HUES64 (cell line): Measurements from ENCODE around the gene ARFGEF3.

Experiments used
- H3K27ac ChIP-seq: 2 replicates; pipeline ENCODE4 v1.7.0; 2013; ENCODE audit warnings: low read depth, low read length, inconsistent platforms
- H3K27me3 ChIP-seq: 2 replicates; pipeline ENCODE4 v1.6.1; 2013; ENCODE audit warnings: mild to moderate bottlenecking, low read length; ENCODE audit not compliant: insufficient read depth
- H3K36me3 ChIP-seq: 2 replicates; pipeline ENCODE4 v1.6.1; 2013; ENCODE audit warnings: mild to moderate bottlenecking, low read length; ENCODE audit not compliant: insufficient read depth
- H3K4me1 ChIP-seq: 2 replicates; pipeline ENCODE4 v1.6.1; 2013; ENCODE audit warnings: mild to moderate bottlenecking, low read length, moderate library complexity; ENCODE audit not compliant: insufficient read depth
- H3K4me3 ChIP-seq: 2 replicates; pipeline ENCODE4 v1.5.1; 2013; ENCODE audit warnings: mild to moderate bottlenecking, low read length, moderate library complexity
- H3K9ac ChIP-seq: 2 replicates; pipeline ENCODE4 v1.6.1; 2013; ENCODE audit warnings: mild to moderate bottlenecking, low read depth, low read length
- H3K9me3 ChIP-seq: 2 replicates; pipeline ENCODE4 v1.6.1; 2013; ENCODE audit warnings: low read depth, low read length; ENCODE audit not compliant: insufficient read depth
- WGBS: fragments of 150-250, 120-280 bp; methylation state at CpG from one replicate; pipeline ENCODE4 v1.1.7; 2013; ENCODE audit warnings: missing lambda C conversion rate; 5-methylcytosine and 5-hydroxymethylcytosine counted together

Gene ARFGEF3

DNA sequence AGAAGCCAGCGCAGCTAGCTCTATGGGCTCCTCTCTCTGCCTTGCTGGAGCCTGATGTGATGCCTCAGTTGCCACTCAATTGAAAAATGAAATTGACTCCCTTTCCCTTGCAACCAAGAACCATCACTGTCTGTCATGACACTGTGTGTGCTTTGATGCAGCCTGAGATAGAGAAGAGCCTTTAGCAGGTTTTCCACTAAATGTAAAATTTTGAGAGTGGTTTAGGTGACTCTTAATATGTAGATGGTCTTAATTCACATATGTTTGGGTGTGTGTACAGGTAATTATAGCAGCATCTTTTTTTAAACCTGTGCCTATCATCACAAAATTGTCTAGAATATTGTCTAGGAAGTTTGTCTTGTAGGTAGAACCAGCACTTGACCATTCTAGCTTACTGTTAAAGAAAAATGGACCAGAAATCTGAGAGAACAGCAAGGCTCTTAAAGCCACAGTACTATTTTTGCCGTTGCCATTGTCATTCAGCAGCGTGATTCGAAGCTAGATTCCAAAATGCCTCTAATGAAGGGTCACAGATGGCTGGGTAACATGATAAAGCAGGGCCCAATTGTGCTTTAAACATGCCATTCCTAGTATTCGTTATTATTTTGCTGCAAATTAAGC, 1.3 kb downstream of the ARFGEF3 start:
- no peaks in the 10 kb centered on the region for H3K9me3 ChIP-seq
- H3K4me1 ChIP-seq = peaks cover 19% of the 10 kb centered on the region
- H3K4me3 ChIP-seq = peak overlapping the region; percentile 87
- H3K9ac ChIP-seq = no peak overlapping the region
- no peak overlapping the region for H3K27ac ChIP-seq
- H3K27me3 ChIP-seq = peaks cover 44% of the 10 kb centered on the region
- WGBS = 53% methylated on average over 5 of the region's 5 CpGs
- no peaks in the 10 kb centered on the region for H3K36me3 ChIP-seq

GRCh38 chr6:138175596-138175995, 13.9 kb downstream of the ARFGEF3 start:
- Histone ChIP-seq H3K9ac (no peak overlapping the region), H3K4me1 (peaks cover 3% of the 10 kb centered on the region; the same call in 1 of the 2 replicates), H3K9me3 (peaks cover 12% of the 10 kb centered on the region; the same call in 1 of the 2 replicates), H3K4me3 (no peak overlapping the region), H3K27ac (no peak overlapping the region), H3K36me3 (peaks cover 6% of the 10 kb centered on the region), H3K27me3 (no peaks in the 10 kb centered on the region)
- WGBS = 93% methylated on average over 2 of the region's 2 CpGs

DNA sequence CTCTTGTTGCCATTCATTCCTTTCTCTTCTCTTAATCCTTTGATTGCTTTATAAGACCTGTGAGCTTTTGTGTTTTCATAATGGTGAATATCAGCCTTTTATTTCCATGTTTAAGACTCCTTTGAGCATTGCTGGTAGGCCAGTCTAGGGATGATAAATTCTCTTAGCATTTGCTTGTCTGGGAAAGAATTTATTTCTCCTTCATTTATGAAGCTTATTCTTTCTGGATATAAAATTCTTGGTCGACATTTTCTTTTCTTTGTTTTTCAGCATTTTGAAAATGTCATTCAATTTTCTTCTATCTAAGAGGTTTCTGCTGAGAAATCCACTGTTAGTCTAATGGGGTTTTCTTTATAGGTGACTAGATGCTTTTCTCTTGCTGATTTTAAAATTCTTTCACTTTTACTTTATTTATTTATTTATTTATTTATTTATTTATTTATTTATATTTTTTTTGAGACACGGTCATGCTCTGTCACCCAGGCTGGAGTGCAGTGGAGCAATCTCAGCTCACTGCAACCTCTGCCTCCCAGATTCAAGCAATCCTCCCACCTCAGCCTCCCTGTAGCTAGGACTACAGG, 15.0 kb downstream of the ARFGEF3 start:
- Histone ChIP-seq H3K4me1 (peaks cover 3% of the 10 kb centered on the region; the same call in 1 of the 2 replicates), H3K9ac (no peak overlapping the region), H3K36me3 (no peaks in the 10 kb centered on the region; the same call in 1 of the 2 replicates), H3K27ac (no peak overlapping the region), H3K4me3 (no peak overlapping the region), H3K27me3 (no peaks in the 10 kb centered on the region), H3K9me3 (peaks cover 12% of the 10 kb centered on the region; the same call in 1 of the 2 replicates)
- 92% methylated on average over 1 of the region's 2 CpGs for WGBS

DNA sequence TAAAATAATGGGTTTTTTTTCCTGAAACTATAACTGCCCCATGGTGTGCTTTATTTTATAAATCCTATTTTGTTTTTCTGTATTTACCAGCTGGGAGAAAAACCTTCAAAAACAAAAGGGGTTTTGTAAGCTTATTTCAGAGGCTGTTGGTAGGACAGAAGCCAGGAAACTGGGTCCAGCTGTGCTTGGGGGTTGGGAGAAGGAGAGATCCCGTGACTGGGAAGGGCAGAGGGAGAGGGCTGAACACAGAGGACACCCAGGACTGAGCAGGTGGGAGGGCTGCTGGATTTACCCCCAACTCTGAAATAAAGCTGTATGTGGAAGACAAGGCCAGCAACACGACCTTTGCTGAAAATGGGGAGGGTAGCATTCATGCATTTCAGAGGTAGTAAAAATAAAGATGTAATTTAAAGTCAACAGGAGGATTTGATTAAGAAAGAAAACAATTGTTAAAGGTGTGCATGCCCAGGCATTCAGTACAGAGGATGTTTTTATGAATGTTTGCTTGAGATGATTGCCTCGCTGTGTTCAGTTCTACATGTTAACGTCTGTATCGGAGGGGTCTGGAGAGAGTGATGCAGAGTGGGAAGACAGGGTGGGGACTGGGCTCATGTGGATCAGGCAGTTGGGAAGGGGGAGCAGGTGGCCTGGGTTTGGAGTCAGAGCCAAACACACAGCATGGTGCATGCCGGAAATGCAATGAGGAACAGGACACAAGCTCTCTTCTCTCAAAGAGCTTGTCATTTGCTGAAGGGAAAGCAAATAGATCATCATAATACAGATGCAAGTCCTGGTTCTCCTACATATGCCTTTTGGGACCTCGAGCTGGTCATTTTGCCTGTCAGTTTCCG, 21.4 kb downstream of the ARFGEF3 start:
- 52% methylated on average over 8 of the region's 8 CpGs for WGBS
- no peaks in the 10 kb centered on the region; the same call in 1 of the 2 replicates for H3K36me3 ChIP-seq
- H3K27ac ChIP-seq = peak overlapping the region; percentile 78
- peaks cover 29% of the 10 kb centered on the region for H3K4me1 ChIP-seq
- H3K27me3 ChIP-seq = no peaks in the 10 kb centered on the region
- no peaks in the 10 kb centered on the region for H3K9me3 ChIP-seq
- peak overlapping the region; percentile 17; the same call in 1 of the 2 replicates for H3K9ac ChIP-seq
- no peak overlapping the region for H3K4me3 ChIP-seq

GRCh38 chr6:138183790-138184134, 22.0 kb downstream of the ARFGEF3 start:
- Histone ChIP-seq H3K36me3 (no peaks in the 10 kb centered on the region; the same call in 1 of the 2 replicates), H3K9me3 (no peaks in the 10 kb centered on the region), H3K27ac (peak overlapping the region; percentile 78; the same call in 1 of the 2 replicates), H3K9ac (no peak overlapping the region), H3K27me3 (no peaks in the 10 kb centered on the region), H3K4me1 (peaks cover 34% of the 10 kb centered on the region), H3K4me3 (no peak overlapping the region)
- 87% methylated on average over 4 of the region's 4 CpGs for WGBS

GRCh38 chr6:138184230-138184629, 22.5 kb downstream of the ARFGEF3 start:
- 91% methylated on average over 3 of the region's 3 CpGs for WGBS
- Histone ChIP-seq H3K4me1 (peaks cover 34% of the 10 kb centered on the region), H3K9ac (no peak overlapping the region), H3K27ac (no peak overlapping the region), H3K36me3 (no peaks in the 10 kb centered on the region; the same call in 1 of the 2 replicates), H3K9me3 (no peaks in the 10 kb centered on the region), H3K27me3 (no peaks in the 10 kb centered on the region), H3K4me3 (no peak overlapping the region)

DNA sequence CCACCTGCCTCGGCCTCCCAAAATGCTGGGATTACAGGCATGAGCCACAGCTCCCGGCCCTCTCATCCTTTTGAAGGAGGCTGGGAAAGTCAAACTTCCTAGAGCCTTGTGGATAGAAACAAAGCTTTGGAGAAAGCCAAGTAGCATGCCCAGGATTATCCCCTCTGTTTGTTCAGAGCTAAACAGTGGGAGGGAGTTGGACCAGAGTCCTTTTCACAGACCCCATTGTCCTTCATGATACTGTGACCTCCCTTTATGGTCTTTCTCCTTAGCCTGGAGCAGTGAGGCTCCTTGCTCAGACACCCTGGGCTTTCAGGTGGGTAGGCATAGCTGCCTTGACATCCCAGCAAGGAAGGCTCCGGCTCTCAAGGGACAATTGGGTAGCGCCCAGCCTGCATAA, 25.4 kb downstream of the ARFGEF3 start:
- Histone ChIP-seq H3K27me3 (no peaks in the 10 kb centered on the region), H3K4me3 (no peak overlapping the region), H3K4me1 (peaks cover 30% of the 10 kb centered on the region), H3K36me3 (no peaks in the 10 kb centered on the region), H3K9ac (no peak overlapping the region), H3K9me3 (no peaks in the 10 kb centered on the region), H3K27ac (no peak overlapping the region)
- WGBS = 96% methylated on average over 4 of the region's 4 CpGs

DNA sequence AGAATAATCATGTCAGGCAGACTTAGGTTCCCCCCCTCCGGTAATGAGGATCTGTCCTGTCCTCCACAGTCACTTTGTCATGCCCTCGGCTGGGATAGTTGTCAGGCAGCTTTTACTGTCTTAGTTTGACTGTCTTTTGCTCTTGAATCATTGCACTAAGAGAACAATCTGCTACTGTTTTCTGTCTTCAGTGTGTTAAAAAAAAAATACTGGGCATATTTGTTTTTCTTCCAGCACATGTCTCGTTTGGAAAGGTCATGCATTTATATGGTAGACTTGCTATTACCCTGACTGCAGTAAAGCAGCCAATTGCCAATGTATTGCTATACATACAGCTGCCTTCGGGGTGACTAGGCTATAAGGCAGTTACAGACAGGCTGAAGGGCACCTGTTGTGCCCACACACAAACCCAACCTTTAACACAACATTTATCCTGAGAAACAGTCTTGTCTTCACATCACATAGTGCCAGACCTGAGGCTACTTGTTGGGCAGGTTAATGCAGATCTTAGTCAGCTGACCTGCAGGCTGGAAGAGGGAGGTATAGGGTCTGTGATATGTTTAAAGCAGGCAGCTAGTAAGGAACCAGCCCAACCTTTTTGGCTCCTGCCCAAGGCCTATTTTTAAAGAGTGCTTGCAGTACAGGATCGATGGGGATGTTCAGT, 26.7 kb downstream of the ARFGEF3 start:
- Histone ChIP-seq H3K9ac (no peak overlapping the region), H3K36me3 (no peaks in the 10 kb centered on the region), H3K4me3 (no peak overlapping the region), H3K27ac (no peak overlapping the region), H3K9me3 (no peaks in the 10 kb centered on the region), H3K27me3 (no peaks in the 10 kb centered on the region), H3K4me1 (peaks cover 25% of the 10 kb centered on the region)
- 93% methylated on average over 5 of the region's 5 CpGs for WGBS

DNA sequence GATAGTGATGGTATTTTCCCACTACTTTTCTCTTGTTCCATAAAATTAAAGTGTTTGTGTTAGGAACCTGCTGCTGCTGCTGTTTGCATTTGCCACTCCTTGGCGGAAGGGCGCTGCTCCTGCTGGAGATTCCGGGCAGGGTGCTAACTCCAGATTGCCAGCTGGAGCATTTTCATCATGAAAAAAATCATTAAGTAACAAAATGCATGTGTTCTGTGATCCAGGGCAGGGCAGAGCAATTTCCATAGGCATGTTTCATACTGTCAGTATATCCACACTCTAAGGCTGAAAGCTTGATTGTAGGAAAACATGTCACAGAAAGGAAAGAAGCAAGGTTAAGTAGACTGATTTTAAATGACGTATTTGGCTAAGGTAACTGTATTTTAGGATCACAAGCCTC, 32.5 kb downstream of the ARFGEF3 start:
- Histone ChIP-seq H3K9ac (no peak overlapping the region), H3K27me3 (no peaks in the 10 kb centered on the region), H3K4me1 (peaks cover 27% of the 10 kb centered on the region), H3K36me3 (no peaks in the 10 kb centered on the region), H3K4me3 (no peak overlapping the region), H3K27ac (no peak overlapping the region), H3K9me3 (no peaks in the 10 kb centered on the region)
- WGBS = 91% methylated on average over 4 of the region's 4 CpGs

DNA sequence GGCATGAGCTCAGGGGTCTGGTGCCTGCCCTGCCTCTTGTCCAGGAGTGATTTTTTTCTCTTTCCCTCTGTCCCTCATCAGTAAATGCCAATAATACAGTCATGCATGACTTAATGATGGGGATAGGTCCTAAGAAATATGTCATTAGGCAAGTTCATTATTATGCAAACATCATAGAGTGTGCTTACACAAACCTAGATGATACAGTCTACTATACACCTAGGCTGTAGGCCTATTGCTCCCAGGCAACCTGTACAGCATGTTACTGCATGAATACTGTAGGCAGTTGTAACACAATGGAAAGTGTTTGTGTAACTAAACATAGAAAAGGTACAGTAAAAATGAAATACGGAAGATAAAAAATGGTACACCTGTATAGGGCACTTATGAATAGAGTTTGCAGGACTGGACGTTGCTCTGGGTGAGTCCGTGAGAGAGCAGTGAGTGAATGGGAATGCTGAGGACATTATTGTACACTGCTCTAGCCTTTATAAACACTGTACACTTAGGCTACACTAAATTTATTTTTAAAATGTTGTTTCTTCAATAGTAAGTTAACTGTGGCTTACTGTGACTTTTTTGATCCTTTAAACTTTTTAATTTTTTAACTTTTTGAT, 34.5 kb downstream of the ARFGEF3 start:
- Histone ChIP-seq H3K27me3 (no peaks in the 10 kb centered on the region), H3K4me3 (no peak overlapping the region), H3K9me3 (no peaks in the 10 kb centered on the region), H3K9ac (no peak overlapping the region), H3K36me3 (no peaks in the 10 kb centered on the region), H3K27ac (no peak overlapping the region), H3K4me1 (peaks cover 28% of the 10 kb centered on the region)
- 90% methylated on average over 3 of the region's 3 CpGs for WGBS
